Inferior parietal cortex (tissue), 1 donor: ENCODE results near the gene PCDH15.
A peak's percentile ranks its signal among the peaks of the same experiment; 100 is the strongest.
"Not testable (repeated sequence)": the region's sequence is repeated elsewhere in the genome, so short reads cannot be mapped to it uniquely, and the experiment has no call there.

ENCODE experiments used
- DNase-seq: peaks from one replicate; pipeline ENCODE4 v3.0.0-alpha.2; 2016; ENCODE audit errors: extremely low spot score

Gene PCDH15

DNA sequence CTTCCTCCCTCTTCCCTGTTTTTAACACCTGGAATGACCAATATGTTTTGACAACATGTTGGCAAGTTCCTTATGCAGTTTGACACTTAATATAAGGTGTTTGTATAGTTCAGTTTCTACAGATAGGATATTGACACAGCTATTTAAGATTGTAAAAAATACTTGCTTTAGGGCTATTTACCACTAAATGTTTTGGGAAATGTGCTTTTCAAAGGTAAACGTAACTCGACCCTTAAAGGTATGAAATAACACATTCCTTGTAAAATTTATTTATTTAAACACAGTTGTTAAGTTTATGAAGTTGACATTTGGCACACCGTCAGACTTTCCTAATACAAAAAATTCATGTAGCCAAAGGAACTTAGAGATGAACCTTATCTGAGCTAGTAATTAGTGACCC is 817.6 kb downstream of the PCDH15 start:
- no peak for DNase-seq

DNA sequence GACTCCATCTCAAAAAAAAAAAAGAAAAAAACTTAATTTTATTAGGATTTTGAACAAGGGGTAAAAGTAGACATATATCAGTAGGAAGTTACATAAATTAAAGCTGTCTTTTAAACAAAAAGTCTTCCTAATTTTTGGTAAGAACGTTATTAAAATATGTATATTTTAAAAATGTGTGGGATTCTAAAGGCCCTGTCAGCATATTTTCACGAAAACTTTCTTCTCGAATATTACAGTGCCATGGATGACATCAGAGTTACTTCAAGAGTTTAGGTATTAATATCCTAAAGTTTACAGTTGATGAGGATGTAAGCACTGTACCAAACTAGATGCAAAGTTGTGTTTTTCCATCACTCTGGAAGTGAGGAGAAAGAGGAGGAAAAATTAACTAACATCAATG is 820.8 kb downstream of the PCDH15 start:
- DNase-seq, result no peak

DNA sequence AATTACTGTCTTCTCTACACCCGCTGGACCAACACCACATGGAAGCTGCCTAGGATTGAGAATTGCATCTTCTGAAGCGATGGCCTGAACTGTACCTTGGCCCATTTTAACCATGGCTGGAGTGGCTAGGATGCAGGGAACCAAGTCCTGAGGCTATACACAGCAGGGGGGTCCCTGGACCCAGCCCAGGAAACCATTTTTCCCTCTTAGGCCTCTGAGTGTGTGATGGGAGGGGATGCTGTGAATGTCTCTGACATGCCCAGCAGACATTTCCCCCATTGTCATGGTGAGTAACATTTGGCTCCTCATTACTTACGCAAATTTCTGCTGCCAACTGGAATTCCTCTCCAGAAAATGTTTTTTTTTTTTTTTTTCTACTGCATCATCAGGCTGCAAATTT is 822.7 kb downstream of the PCDH15 start:
- DNase-seq, result no peak

DNA sequence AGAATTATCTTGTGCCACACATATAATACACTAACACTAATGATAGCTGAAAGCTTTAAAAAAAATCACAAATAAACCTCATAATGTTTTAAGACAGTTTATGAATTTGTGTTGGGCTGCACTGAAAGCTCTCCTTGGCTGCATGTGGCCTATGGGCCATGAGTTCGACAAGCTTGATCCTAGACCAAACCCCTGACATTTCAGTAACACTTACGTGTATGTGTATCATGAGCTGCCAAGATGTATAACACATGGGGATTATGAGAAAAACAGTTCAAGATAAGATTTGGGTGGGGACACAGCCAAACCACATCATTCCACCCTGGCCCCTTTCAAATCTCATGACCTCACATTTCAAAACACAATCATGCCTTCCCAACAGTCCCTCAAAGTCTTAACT is 823.8 kb downstream of the PCDH15 start:
- no peak for DNase-seq

- DNase-seq, result peak; percentile 47
These were observed 843.6 kb downstream of the PCDH15 start for GRCh38 chr10:53957401-53957800.

DNA sequence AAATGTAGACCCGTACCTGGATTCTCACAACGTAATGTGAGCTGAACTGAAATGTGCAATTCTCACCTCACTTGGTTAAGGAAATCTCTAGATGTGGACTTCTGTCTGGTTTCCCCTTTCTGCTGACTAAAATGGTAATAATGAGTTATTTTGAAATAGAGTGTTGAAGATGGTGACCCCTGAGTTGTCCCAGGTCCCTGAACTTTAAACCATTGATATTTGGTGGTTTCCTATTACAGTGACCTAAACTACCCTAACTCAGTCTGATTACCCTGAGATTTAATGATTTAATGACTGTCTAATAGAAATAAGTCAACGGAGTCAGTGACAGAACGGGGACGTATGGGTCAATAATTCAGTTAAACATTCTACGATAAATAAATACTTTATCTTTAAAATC is 845.9 kb downstream of the PCDH15 start:
- no peak for DNase-seq

GRCh38 chr10:53952698-53953630 is 848.1 kb downstream of the PCDH15 start:
- DNase-seq, result no peak

DNA sequence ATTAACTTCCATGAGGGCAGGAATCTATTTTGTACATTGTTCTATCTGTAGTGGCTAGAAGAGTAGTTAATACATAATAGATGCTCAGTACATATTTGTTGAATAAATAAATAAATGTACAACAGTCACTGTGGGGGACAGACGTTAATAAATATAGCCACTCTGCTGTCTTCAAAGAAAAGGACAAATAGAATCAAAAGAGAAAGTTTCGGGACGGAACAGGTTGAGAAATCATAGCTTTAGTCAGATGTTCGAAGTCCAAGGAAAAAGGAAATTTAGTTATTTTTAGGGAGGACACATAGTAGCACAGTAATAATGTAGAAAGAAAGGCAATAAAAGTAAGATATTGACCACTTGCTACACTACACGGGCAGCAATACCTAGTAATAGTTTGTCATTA is 861.4 kb downstream of the PCDH15 start:
- DNase-seq, result no peak

DNA sequence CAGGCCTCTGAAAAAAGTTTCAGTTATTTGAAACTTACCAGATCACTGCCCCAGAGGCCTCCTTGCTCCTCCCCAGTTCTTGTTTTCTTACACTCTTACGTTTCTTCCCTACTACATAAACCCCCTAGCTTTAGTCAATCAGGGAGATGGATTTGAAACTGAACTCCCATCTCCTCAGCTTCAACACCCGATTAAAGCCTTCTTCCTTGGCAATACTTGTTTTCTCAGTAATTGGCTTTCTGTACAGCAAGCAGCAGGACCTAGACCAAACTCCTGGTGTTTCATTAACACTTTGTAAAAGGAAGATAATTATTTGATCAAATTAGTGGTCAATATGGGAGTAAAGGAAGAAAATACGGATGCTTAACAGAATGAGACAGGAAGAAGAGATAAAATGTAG is 870.4 kb downstream of the PCDH15 start:
- no peak for DNase-seq

DNA sequence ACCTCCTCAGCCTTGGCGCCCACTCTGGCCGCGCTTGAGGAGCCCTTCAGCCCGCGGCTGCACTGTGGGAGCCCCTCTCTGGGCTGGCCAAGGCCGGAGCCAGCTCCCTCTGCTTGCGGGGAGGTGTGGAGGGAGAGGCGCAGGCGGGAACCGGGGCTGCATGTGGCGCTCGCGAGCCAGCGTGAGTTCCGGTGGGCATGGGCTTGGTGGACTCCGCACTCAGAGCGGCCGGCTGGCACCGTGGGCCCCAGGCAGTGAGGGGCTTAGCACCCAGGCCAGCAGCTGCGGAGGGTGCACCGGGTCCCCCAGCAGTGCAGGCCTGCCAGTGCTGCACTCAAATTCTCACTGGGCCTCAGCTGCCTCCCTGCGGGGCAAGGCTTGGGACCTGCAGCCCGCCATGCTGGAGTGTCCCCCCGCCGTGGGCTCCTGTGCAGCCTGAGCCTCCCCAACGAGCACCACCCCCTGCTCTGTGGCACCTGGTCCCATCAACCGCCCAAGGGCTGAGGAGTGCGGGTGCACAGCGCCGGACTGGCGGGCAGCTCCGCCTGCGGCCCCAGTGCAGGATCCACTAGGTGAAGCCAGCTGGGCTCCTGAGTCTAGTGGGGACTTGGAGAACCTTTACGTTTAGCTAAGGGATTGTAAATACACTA is 876.9 kb downstream of the PCDH15 start:
- not testable (repeated sequence) for DNase-seq

DNA sequence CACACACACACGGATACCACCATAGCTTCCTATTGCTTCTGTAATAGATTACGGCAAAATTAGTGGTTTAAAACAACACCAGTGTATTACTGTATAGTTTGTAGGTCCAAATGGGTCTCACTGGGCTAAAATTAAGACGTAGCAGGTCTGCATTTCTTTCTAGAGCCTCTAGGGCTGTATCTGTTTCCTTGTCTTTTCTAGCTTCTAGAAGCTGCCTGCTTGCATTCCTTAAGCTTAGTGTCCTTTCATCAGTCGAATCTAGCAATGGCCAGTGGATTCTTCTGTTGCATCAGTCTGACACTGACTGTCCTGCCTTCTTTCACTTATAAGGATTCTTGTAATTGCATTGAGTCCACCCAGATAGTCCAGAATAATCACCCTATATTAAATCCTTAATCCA is 882.3 kb downstream of the PCDH15 start:
- DNase-seq, result no peak

- no peak for DNase-seq
These were observed 891.2 kb downstream of the PCDH15 start for GRCh38 chr10:53909791-53910190.

GRCh38 chr10:53904506-53905241 is 896.4 kb downstream of the PCDH15 start:
- no peak for DNase-seq

DNA sequence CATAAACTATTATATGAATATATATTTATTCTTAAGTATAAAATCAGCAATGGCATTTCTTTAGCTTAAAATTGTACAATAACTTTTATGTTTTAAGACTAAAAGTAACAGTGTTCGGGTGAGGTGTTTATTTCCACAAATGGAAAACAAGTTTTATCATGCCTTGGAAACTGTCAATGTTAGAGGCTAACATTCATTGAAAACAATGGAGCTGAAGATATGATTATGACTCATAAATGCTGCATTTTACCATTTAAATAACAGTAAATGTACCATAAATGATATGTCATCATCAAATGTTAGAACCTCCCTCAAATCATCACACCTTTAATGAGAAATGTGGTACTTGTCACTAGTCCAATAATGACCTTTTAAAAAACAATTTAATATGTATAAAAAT is 897.3 kb downstream of the PCDH15 start:
- no peak for DNase-seq

GRCh38 chr10:53899463-53900160 is 901.4 kb downstream of the PCDH15 start:
- DNase-seq, result no peak

DNA sequence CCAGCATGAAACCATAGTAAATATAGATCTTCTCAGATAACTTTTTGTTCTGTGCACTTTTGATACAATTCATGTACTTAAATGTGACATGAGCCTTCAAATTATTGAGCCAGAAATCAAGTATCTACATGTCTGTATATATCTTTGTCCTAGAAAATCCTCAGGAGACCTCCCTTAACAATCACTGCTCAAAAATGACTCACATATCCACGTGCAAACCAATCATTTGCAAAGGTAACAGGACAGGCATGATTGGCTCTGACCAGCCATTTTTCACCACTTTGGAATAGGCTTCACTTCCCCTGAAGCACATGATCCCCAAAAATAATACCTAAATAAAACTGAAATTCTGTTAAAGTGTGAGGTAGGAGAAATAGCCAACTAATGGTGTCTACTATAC is 902.5 kb downstream of the PCDH15 start:
- DNase-seq, result no peak

- no peak for DNase-seq
These were observed 906.9 kb downstream of the PCDH15 start for GRCh38 chr10:53894145-53894544.

DNA sequence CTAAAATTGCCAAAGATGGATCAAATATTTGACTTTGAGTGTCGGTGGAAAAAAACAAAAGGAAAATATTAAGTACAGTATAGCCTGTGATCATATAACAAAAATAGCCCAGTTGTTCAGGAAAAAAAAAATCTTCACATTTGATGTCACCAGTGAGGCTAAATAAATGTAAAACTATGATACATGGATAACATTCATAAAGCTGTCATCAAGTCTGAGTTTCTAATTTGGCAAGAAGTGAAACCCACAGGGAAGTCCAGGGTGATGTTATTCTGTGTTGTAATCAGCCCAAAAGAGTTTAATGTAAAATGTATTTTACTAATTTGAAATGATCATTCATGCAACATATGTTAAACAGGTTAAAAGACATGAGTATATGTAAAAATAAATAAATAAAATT is 908.0 kb downstream of the PCDH15 start:
- DNase-seq, result no peak

DNA sequence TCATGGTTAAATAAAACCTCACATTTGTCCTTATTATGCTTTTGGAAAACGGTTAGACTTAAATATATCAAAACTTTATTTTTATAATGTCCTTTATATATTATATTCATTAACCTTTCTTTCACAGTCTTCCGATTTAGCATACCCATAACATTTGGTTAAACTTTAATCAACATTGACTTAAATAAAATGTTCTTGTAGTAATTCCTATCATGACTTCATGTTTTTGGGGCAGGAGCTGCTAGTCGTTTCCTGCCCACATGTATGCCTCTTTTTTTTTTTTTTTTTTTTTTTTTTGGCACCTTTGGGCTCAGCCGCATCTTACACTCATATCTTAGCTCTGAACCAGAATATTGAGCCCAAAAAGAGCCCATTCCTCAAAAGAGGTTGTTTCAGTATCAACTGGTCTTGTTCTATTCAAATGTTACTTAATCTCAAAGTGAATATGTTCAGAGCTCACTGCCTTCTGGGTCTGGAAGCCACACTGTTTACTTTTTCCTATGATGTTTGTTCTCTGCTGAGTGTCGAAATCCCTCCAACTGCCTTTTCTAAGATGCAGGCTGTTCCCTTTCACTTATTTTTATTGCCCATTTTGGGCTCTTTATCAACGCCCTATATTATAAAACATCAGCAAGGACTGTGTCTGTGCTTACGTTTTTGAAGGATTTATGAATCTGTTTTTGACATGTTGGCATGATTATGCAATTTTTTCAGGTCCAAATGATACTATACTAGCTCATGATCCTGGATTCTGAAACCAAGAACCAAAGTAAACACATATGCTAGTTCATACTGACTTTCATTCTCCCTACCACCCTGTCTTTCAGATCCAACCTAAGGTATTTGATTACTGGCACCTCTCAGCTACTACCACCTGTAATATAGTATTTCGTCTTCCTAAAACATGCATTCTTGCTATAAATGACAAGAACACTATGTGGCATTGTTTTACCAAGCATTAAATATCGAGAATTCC is 914.4 kb downstream of the PCDH15 start:
- DNase-seq, result no peak

DNA sequence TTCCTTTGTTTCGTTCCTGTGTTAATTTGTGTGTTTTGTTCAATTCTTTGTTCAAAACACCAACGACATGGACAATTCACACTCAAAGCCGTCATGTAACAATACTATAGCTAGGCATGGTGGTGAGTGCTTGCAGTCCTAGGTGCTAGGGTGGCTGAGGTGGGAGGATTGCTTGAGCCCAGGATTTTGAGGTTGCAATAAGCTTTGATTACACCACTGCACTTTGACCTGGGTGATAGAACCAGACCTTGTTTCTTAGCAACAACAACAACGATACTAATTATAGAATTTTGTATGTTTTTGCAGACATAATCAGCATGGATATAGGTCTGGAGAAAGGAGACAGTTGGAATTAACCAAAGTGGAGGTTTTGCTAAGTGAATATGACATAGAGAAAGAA is 936.2 kb downstream of the PCDH15 start:
- DNase-seq, result no peak
